AG20443 (cell line): ENCODE data around the gene HMSD.

Experiments
- DNase-seq: peaks from one replicate; pipeline ENCODE4 v3.0.0; 2012; ENCODE audit warnings: low spot score, mixed read lengths

Gene HMSD

GRCh38 chr18:63994783-63995399 lies 45.8 kb downstream of the HMSD start:
- peak; percentile 85 for DNase-seq

- no peak for DNase-seq
Observed at GRCh38 chr18:63997041-63997440, 47.9 kb downstream of the HMSD start.

- DNase-seq, result no peak
Observed at GRCh38 chr18:63997606-63998005, 48.5 kb downstream of the HMSD start.

GRCh38 chr18:63999871-64000270 lies 50.8 kb downstream of the HMSD start:
- DNase-seq, result no peak

- DNase-seq, result no peak
Observed at GRCh38 chr18:64002581-64002980, 53.5 kb downstream of the HMSD start.

GRCh38 chr18:64009305-64009704 lies 60.2 kb downstream of the HMSD start:
- DNase-seq, result no peak
